ENCODE results near the gene CMSS1.

- TF ChIP-seq CTCF (conservative IDR thresholded peaks at IDR 0.05; ENCODE audit: low read depth, low read length) (no peak), EZH2 (IDR thresholded peaks at IDR 0.05; ENCODE audit: borderline replicate concordance, low read depth, low read length, poor library complexity, severe bottlenecking) (no peak)
Measured at GRCh38 chr3:99943931-99944761, 126.5 kb downstream of the CMSS1 start.

Measured in A673 (cell line).